ENCODE measurements around the gene ZBTB26.
A peak's percentile ranks its signal among the peaks of the same experiment; 100 is the strongest.

ZBTB26 gene

DNA sequence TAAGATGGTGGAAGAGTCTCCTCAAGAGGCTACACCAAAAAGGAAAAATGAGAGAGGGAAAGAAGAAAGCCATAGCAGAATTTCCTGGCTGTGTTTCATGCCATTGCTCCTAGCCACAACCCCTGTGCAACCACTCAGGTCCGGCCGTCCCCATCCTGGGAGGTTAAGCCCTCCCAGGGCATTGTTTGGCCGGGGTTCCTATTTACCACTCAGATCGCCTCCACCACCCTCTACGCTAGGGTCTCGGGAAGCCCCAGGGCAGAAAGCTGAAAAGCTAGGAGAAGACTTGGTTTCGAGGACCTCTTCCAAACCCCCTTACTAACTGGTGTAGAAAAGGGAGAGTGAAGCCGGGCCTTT is 26.9 kb downstream of the ZBTB26 start:
- peaks cover 16% of the 10 kb centered on the region for H3K4me1 ChIP-seq (ENCODE audit: insufficient read depth, poor library complexity, severe bottlenecking)
- no peaks in the 10 kb centered on the region for H3K9me3 ChIP-seq (ENCODE audit: severe bottlenecking)
- H3K4me3 ChIP-seq (ENCODE audit: severe bottlenecking) = peak overlapping the region; percentile 97
- DNase-seq (ENCODE audit: low spot score) = no peak
- H3K36me3 ChIP-seq (ENCODE audit: low read depth) = peaks cover 29% of the 10 kb centered on the region
- peak; percentile 56 for ATAC-seq (ENCODE audit: low read depth)
- TF ChIP-seq, protein P1, sequence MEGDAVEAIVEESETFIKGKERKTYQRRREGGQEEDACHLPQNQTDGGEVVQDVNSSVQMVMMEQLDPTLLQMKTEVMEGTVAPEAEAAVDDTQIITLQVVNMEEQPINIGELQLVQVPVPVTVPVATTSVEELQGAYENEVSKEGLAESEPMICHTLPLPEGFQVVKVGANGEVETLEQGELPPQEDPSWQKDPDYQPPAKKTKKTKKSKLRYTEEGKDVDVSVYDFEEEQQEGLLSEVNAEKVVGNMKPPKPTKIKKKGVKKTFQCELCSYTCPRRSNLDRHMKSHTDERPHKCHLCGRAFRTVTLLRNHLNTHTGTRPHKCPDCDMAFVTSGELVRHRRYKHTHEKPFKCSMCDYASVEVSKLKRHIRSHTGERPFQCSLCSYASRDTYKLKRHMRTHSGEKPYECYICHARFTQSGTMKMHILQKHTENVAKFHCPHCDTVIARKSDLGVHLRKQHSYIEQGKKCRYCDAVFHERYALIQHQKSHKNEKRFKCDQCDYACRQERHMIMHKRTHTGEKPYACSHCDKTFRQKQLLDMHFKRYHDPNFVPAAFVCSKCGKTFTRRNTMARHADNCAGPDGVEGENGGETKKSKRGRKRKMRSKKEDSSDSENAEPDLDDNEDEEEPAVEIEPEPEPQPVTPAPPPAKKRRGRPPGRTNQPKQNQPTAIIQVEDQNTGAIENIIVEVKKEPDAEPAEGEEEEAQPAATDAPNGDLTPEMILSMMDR (IDR thresholded peaks at IDR 0.05; ENCODE audit: poor library complexity, severe bottlenecking) = no peak
- peak overlapping the region; percentile 68 for H3K27ac ChIP-seq (ENCODE audit: poor library complexity, severe bottlenecking)
- H3K27me3 ChIP-seq (ENCODE audit: insufficient read depth, poor library complexity, severe bottlenecking) = no peaks in the 10 kb centered on the region

DNA sequence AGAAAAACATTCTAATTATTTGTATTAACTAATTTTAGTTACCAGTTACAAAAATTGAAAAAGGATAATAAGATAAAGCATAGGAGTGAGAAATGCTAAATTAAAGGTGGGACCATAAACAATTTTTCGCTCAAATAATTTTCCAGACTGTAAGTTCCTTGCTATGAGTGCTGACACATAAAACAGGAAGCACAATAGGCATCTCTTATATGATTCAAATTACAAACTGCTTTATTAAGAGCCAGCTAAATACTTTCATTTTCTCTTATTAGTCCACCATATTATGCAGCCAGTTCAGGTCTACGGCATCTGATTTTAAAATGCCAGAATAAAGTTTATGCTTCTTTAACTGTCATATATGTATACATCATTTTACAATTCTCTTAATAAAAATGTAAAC is 30.5 kb downstream of the ZBTB26 start:
- no peaks in the 10 kb centered on the region for H3K9me3 ChIP-seq (ENCODE audit: severe bottlenecking)
- no peaks in the 10 kb centered on the region for H3K27me3 ChIP-seq (ENCODE audit: insufficient read depth, poor library complexity, severe bottlenecking)
- peak overlapping the region; percentile 13 for H3K4me3 ChIP-seq (ENCODE audit: severe bottlenecking)
- ATAC-seq (ENCODE audit: low read depth) (peak; percentile 18; the same call in 1 of the 3 replicates), DNase-seq (ENCODE audit: low spot score) (no peak)
- peak overlapping the region; percentile 25 for H3K27ac ChIP-seq (ENCODE audit: poor library complexity, severe bottlenecking)
- peaks cover 46% of the 10 kb centered on the region for H3K36me3 ChIP-seq (ENCODE audit: low read depth)
- TF ChIP-seq, protein P1 (IDR thresholded peaks at IDR 0.05; ENCODE audit: poor library complexity, severe bottlenecking) = no peak
- peaks cover 32% of the 10 kb centered on the region for H3K4me1 ChIP-seq (ENCODE audit: insufficient read depth, poor library complexity, severe bottlenecking)

GRCh38 chr9:122897969-122898368 is 33.3 kb downstream of the ZBTB26 start:
- Histone ChIP-seq H3K9me3 (ENCODE audit: severe bottlenecking) (no peaks in the 10 kb centered on the region), H3K27ac (ENCODE audit: poor library complexity, severe bottlenecking) (peak overlapping the region; percentile 38)

DNA sequence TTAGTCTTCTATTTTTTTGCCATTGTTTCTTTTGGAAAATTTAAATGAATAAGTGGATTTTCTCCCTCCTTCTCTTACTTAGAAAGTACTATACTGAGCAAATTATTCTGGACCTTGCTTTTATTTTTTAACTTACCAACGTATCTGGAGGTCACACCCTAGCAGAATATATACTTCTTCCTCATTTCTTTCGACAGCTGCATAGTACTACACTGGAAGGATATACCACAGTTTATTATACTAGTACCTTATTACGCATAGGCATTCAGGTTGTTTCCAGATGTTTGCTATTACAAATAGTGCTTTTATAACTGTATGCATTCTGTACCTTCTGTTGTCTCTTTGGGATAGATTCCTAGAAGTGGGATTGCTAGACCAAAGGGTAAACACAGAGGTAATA is 42.8 kb downstream of the ZBTB26 start:
- no peak for DNase-seq (ENCODE audit: low spot score)
- ATAC-seq (ENCODE audit: low read depth) = no peak
- Histone ChIP-seq H3K4me3 (ENCODE audit: severe bottlenecking) (no peak overlapping the region), H3K9me3 (ENCODE audit: severe bottlenecking) (no peaks in the 10 kb centered on the region), H3K4me1 (ENCODE audit: insufficient read depth, poor library complexity, severe bottlenecking) (no peaks in the 10 kb centered on the region), H3K27ac (ENCODE audit: poor library complexity, severe bottlenecking) (no peak overlapping the region), H3K27me3 (ENCODE audit: insufficient read depth, poor library complexity, severe bottlenecking) (no peaks in the 10 kb centered on the region), H3K36me3 (ENCODE audit: low read depth) (peaks cover 96% of the 10 kb centered on the region)
- TF ChIP-seq, protein P1 (IDR thresholded peaks at IDR 0.05; ENCODE audit: poor library complexity, severe bottlenecking) = no peak

More at GRCh38 chr9:122897969-122898368, 33.3 kb downstream of the ZBTB26 start:
- DNase-seq (ENCODE audit: low spot score) (no peak), ATAC-seq (ENCODE audit: low read depth) (peak; percentile 61; the same call in 1 of the 3 replicates)
- Histone ChIP-seq H3K36me3 (ENCODE audit: low read depth) (peaks cover 75% of the 10 kb centered on the region), H3K27me3 (ENCODE audit: insufficient read depth, poor library complexity, severe bottlenecking) (no peaks in the 10 kb centered on the region), H3K4me3 (ENCODE audit: severe bottlenecking) (no peak overlapping the region), H3K4me1 (ENCODE audit: insufficient read depth, poor library complexity, severe bottlenecking) (peaks cover 32% of the 10 kb centered on the region)
- TF ChIP-seq, protein P1 (IDR thresholded peaks at IDR 0.05; ENCODE audit: poor library complexity, severe bottlenecking) = no peak

DNA sequence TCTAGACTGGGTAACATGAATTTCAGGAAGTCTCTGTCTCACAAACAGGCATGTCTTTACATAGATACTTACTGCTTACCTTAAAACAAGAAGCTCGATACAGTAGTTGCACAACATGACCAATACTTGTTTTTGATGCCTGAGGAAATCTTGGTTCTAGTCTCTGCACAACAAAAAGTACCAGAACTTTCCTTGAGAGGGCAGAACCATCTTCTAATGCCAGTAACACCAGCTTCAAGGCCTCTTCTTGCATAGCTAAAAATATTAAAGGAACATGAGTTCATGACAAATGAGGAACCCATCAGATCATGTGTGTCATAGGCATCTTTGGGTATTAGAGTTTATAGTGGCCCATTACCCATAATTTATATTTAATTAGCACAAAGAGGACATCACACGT is 48.2 kb downstream of the ZBTB26 start:
- no peaks in the 10 kb centered on the region for H3K9me3 ChIP-seq (ENCODE audit: severe bottlenecking)
- ATAC-seq (ENCODE audit: low read depth) = no peak
- no peaks in the 10 kb centered on the region for H3K4me1 ChIP-seq (ENCODE audit: insufficient read depth, poor library complexity, severe bottlenecking)
- no peak overlapping the region for H3K4me3 ChIP-seq (ENCODE audit: severe bottlenecking)
- peaks cover 93% of the 10 kb centered on the region for H3K36me3 ChIP-seq (ENCODE audit: low read depth)
- TF ChIP-seq, protein P1 (IDR thresholded peaks at IDR 0.05; ENCODE audit: poor library complexity, severe bottlenecking) = no peak
- DNase-seq (ENCODE audit: low spot score) = no peak
- H3K27me3 ChIP-seq (ENCODE audit: insufficient read depth, poor library complexity, severe bottlenecking) = no peaks in the 10 kb centered on the region
- H3K27ac ChIP-seq (ENCODE audit: poor library complexity, severe bottlenecking) = no peak overlapping the region
